HepG2 (cell line): ENCODE data around the gene TTYH1. TPM values are rescaled to one million over a fixed set of nuclear protein-coding genes. Genes with fewer than 3 reads are reported as not detected.

Source experiments
- AGO2 ChIP-seq: fragments of 200-400 bp; formaldehyde crosslinking; optimal IDR thresholded peaks from 2 replicates; pipeline ENCODE3; 2017; ENCODE audit warnings: mild to moderate bottlenecking, low read depth, low read length, moderate library complexity
- ETV5 ChIP-seq: IDR thresholded peaks from 2 replicates; pipeline ENCODE4 v1.6.1; 2018; ENCODE audit warnings: missing biosample characterization, missing genetic modification reagents, inconsistent platforms, borderline replicate concordance
- GZF1 ChIP-seq: sonication (generic); formaldehyde crosslinking; IDR thresholded peaks from 2 replicates; pipeline ENCODE4 v1.5.1; 2020; ENCODE audit warnings: mild to moderate bottlenecking, missing genetic modification reagents
- HDAC1 ChIP-seq: sonication (generic); formaldehyde crosslinking; IDR thresholded peaks from 2 replicates; pipeline ENCODE4 v1.5.1; 2020; ENCODE audit warnings: mild to moderate bottlenecking, missing genetic modification reagents
- HNRNPL ChIP-seq: fragments of 200-400 bp; formaldehyde crosslinking; IDR thresholded peaks from 2 replicates; pipeline ENCODE4 v1.6.1; 2017; ENCODE audit warnings: mild to moderate bottlenecking, low read depth, low read length
- KDM1A ChIP-seq: IDR thresholded peaks from 2 replicates; pipeline ENCODE4 v1.6.1; 2016; ENCODE audit warnings: missing compliant biosample characterization
- KLF15 ChIP-seq: sonication (generic); formaldehyde crosslinking; IDR thresholded peaks from 2 replicates; pipeline ENCODE4 v1.8.1; 2023; ENCODE audit warnings: borderline replicate concordance, mild to moderate bottlenecking, inconsistent platforms, missing genetic modification reagents, mixed read lengths
- MBD4 ChIP-seq: IDR thresholded peaks from 2 replicates; pipeline ENCODE4 v1.6.1; 2012; ENCODE audit warnings: low read length, inconsistent platforms, borderline replicate concordance
- PHB2 ChIP-seq: fragments of 450-650 bp; IDR thresholded peaks from 2 replicates; pipeline ENCODE4 v1.6.1; 2018; ENCODE audit not compliant: partially characterized antibody
- TEAD3 ChIP-seq: optimal IDR thresholded peaks from 2 replicates; pipeline ENCODE3; 2016; ENCODE audit warnings: borderline replicate concordance
- ZBTB42 ChIP-seq: sonication (generic); formaldehyde crosslinking; IDR thresholded peaks from 2 replicates; pipeline ENCODE4 v1.5.0; 2020; ENCODE audit warnings: mild to moderate bottlenecking, missing genetic modification reagents
- ZEB1 ChIP-seq: IDR thresholded peaks from 2 replicates; pipeline ENCODE4 v1.6.1; 2012; ENCODE audit warnings: mild to moderate bottlenecking, low read depth, inconsistent platforms; ENCODE audit not compliant: insufficient replicate concordance
- ZNF124 ChIP-seq: sonication (generic); formaldehyde crosslinking; IDR thresholded peaks from 2 replicates; pipeline ENCODE4 v1.4.0; 2020; ENCODE audit warnings: missing genetic modification reagents
- ZNF484 ChIP-seq: sonication (generic); formaldehyde crosslinking; IDR thresholded peaks from 2 replicates; pipeline ENCODE4 v1.5.1; 2020; ENCODE audit warnings: mild to moderate bottlenecking, low read depth, missing genetic modification reagents, borderline replicate concordance
- ZSCAN12 ChIP-seq: sonication (generic); formaldehyde crosslinking; IDR thresholded peaks from 2 replicates; pipeline ENCODE4 v1.9.0; 2021; ENCODE audit warnings: mild to moderate bottlenecking, missing genetic modification reagents
- ZZZ3 ChIP-seq: sonication (generic); formaldehyde crosslinking; IDR thresholded peaks from 2 replicates; pipeline ENCODE4 v1.4.0; 2020; ENCODE audit warnings: missing genetic modification reagents, mild to moderate bottlenecking, borderline replicate concordance
- polyA plus RNA-seq, 8 experiments: library from polyadenylated mRNA; depleted of rRNA in 3 of 8; stranded (reverse) in 7 of 8; unstranded in 1 of 8; fragments of >200 nt; fragmentation: Illumina TruSeq in 4 of 8; extraction: Trizol in 4 of 8; gene quantifications; 2 replicates each; pipeline versions ENCODE4 v1.2.1 to v1.2.3, GENCODE V29; 2011 to 2016; ENCODE audit warnings: low read depth in 4 of 8, missing spikeins in 1 of 8, mixed read lengths in 1 of 8; ENCODE audit not compliant: insufficient read depth in 1 of 8
- total RNA-seq, 5 experiments: library from RNA; depleted of rRNA; stranded (reverse); fragments of >200 nt; fragmentation: Illumina TruSeq; extraction: Trizol; gene quantifications; 2 replicates each; pipeline ENCODE4 v1.2.3, GENCODE V29; 2016; ENCODE audit warnings: low read depth in 1 of 5
- TF ChIP-seq, protein P1 (sequence below): fragments of 450-650 bp; IDR thresholded peaks from 2 replicates; pipeline ENCODE4 v1.6.1; 2017
- TF ChIP-seq, protein P2 (sequence below): IDR thresholded peaks from 2 replicates; pipeline ENCODE4 v1.4.0; 2020; ENCODE audit warnings: mild to moderate bottlenecking, missing genetic modification reagents
- TF ChIP-seq, protein P3 (sequence below): sonication (generic); formaldehyde crosslinking; IDR thresholded peaks from 2 replicates; pipeline ENCODE4 v1.4.0; 2020; ENCODE audit warnings: missing genetic modification reagents
- TF ChIP-seq, protein P4 (sequence below): sonication (generic); formaldehyde crosslinking; IDR thresholded peaks from 2 replicates; pipeline ENCODE4 v1.4.0; 2020; ENCODE audit warnings: mild to moderate bottlenecking, missing genetic modification reagents
- TF ChIP-seq, protein P5 (sequence below): IDR thresholded peaks from 2 replicates; pipeline ENCODE4 v1.6.1; 2016; ENCODE audit warnings: low read depth, control low read depth

Gene TTYH1
- total and polyA plus RNA-seq, 2 of the 13 experiments (the other 11 are each of a cell fraction or from before 2014, with no cell fraction given): 6.9 to 19.9 TPM

DNA sequence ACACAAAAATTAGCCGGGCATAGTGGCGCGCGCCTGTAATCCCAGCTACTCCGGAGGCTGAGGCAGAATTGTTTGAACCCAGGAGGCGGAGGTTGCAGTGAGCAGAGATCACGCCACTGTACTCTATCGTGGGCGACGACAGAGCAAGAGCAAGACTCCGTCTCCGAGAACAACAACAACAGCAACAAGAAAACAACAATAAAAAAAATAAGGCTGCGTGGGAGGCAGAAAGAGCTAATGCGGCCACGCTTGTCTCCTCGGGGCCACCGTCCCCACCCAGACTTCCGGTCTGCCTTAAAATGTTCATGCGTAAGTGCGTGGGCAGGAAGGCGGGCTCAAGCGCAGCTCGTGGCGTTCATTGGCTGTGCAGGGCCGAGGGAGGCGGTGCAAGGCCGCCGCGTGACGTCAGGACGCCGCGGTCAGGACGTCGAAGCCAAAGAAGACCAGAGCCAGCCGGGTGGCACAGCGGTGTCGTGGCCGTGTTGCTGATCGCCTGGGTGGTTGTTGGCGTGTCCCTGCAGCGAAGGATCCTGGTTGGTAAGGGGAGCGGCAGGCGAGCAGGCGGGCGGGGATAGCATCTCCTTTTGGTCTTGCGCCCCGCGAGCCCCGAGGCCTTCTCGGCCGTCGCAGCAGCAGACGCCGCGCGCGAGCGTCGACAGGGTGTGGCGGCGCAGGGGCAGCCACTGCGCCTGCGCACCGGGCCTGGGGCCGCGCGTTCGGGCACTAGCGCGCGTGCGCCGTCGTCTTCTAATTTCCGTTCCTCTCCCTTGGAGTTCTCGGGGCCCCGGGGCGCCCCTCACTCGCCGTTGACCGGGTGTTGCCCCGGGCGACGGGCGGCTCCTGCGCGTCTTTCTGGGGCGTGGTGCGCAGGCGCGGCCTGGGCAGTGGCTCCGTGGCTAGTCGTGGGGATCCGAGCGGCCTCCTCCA is 33.8 kb downstream of the TTYH1 start, which contains the start of gene LENG8 (continued):
- TF ChIP-seq, protein P1, sequence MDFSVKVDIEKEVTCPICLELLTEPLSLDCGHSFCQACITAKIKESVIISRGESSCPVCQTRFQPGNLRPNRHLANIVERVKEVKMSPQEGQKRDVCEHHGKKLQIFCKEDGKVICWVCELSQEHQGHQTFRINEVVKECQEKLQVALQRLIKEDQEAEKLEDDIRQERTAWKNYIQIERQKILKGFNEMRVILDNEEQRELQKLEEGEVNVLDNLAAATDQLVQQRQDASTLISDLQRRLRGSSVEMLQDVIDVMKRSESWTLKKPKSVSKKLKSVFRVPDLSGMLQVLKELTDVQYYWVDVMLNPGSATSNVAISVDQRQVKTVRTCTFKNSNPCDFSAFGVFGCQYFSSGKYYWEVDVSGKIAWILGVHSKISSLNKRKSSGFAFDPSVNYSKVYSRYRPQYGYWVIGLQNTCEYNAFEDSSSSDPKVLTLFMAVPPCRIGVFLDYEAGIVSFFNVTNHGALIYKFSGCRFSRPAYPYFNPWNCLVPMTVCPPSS: no peak
- TF ChIP-seq ZNF124 (no peak), ZEB1 (no peak), GZF1 (CRISPR knock-in tag) (no peak), ZZZ3 (peak; percentile 84; the same call in 1 of the 2 replicates), HDAC1 (peak; percentile 84), ETV5 (CRISPR knock-in tag) (peak; percentile 95), ZBTB42 (0 out of 2 replicates have a peak, but pooled peaks have one; percentile 55), TEAD3 (CRISPR knock-in tag) (peak; percentile 65), AGO2 (peak; percentile 88), HNRNPL (0 out of 2 replicates have a peak, but pooled peaks have one; percentile 28), PHB2 (no peak), KDM1A (CRISPR knock-in tag) (no peak), MBD4 (no peak), KLF15 (no peak), ZNF484 (no peak), ZSCAN12 (CRISPR knock-in tag) (0 out of 2 replicates have a peak, but pooled peaks have one; percentile 43)
- TF ChIP-seq, protein P2, sequence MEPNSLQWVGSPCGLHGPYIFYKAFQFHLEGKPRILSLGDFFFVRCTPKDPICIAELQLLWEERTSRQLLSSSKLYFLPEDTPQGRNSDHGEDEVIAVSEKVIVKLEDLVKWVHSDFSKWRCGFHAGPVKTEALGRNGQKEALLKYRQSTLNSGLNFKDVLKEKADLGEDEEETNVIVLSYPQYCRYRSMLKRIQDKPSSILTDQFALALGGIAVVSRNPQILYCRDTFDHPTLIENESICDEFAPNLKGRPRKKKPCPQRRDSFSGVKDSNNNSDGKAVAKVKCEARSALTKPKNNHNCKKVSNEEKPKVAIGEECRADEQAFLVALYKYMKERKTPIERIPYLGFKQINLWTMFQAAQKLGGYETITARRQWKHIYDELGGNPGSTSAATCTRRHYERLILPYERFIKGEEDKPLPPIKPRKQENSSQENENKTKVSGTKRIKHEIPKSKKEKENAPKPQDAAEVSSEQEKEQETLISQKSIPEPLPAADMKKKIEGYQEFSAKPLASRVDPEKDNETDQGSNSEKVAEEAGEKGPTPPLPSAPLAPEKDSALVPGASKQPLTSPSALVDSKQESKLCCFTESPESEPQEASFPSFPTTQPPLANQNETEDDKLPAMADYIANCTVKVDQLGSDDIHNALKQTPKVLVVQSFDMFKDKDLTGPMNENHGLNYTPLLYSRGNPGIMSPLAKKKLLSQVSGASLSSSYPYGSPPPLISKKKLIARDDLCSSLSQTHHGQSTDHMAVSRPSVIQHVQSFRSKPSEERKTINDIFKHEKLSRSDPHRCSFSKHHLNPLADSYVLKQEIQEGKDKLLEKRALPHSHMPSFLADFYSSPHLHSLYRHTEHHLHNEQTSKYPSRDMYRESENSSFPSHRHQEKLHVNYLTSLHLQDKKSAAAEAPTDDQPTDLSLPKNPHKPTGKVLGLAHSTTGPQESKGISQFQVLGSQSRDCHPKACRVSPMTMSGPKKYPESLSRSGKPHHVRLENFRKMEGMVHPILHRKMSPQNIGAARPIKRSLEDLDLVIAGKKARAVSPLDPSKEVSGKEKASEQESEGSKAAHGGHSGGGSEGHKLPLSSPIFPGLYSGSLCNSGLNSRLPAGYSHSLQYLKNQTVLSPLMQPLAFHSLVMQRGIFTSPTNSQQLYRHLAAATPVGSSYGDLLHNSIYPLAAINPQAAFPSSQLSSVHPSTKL (CRISPR knock-in tag): peak; percentile 53
- TF ChIP-seq, protein P3, sequence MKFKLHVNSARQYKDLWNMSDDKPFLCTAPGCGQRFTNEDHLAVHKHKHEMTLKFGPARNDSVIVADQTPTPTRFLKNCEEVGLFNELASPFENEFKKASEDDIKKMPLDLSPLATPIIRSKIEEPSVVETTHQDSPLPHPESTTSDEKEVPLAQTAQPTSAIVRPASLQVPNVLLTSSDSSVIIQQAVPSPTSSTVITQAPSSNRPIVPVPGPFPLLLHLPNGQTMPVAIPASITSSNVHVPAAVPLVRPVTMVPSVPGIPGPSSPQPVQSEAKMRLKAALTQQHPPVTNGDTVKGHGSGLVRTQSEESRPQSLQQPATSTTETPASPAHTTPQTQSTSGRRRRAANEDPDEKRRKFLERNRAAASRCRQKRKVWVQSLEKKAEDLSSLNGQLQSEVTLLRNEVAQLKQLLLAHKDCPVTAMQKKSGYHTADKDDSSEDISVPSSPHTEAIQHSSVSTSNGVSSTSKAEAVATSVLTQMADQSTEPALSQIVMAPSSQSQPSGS: peak; percentile 83
- TF ChIP-seq, protein P4, sequence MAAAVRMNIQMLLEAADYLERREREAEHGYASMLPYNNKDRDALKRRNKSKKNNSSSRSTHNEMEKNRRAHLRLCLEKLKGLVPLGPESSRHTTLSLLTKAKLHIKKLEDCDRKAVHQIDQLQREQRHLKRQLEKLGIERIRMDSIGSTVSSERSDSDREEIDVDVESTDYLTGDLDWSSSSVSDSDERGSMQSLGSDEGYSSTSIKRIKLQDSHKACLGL (CRISPR knock-in tag): 0 out of 2 replicates have a peak, but pooled peaks have one; percentile 60
- TF ChIP-seq, protein P5, sequence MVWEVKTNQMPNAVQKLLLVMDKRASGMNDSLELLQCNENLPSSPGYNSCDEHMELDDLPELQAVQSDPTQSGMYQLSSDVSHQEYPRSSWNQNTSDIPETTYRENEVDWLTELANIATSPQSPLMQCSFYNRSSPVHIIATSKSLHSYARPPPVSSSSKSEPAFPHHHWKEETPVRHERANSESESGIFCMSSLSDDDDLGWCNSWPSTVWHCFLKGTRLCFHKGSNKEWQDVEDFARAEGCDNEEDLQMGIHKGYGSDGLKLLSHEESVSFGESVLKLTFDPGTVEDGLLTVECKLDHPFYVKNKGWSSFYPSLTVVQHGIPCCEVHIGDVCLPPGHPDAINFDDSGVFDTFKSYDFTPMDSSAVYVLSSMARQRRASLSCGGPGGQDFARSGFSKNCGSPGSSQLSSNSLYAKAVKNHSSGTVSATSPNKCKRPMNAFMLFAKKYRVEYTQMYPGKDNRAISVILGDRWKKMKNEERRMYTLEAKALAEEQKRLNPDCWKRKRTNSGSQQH (CRISPR knock-in tag): peak; percentile 65; the same call in 1 of the 2 replicates
